Measurements from ENCODE around the gene LRRC7. TPM values are rescaled to one million over a fixed set of nuclear protein-coding genes. Genes with fewer than 3 reads are reported as not detected.
"Not testable (repeated sequence)": the region's sequence is repeated elsewhere in the genome, so short reads cannot be mapped to it uniquely, and the experiment has no call there.

Gene LRRC7
- total and polyA plus RNA-seq, 4 experiments from 2014 or later = not detected

- Mint-ChIP-seq H3K9me3 (peaks cover 0 to 14% (median 3%) of the 10 kb centered on the region in 8 donors), H3K27ac (no peak overlapping the region), H3K27me3 (no peaks in the 10 kb centered on the region), H3K4me1 (no peaks in the 10 kb centered on the region), H3K4me3 (no peak overlapping the region), H3K36me3 (no peaks in the 10 kb centered on the region)
- Histone ChIP-seq H3K4me1 (ENCODE audit: insufficient read depth, low read length) (no peaks in the 10 kb centered on the region), H3K9me3 (ENCODE audit: control insufficient read depth in 1 of 2, low read length in 2 of 2) (no peaks in the 10 kb centered on the region), H3K27ac (ENCODE audit: low read depth, low read length) (no peak overlapping the region), H3K36me3 (ENCODE audit: insufficient read depth, low read length) (no peaks in the 10 kb centered on the region), H3K27me3 (ENCODE audit: insufficient read depth, low read length) (no peaks in the 10 kb centered on the region), H3K4me3 (ENCODE audit: low read length in 2 of 2) (no peak overlapping the region)
- intact Hi-C loops (cut with micrococcal nuclease) = no loop called here
- DNase-seq = no peak
- POLR2A ChIA-PET (ENCODE audit: partially characterized antibody) = no interaction called here
- CTCF ChIA-PET (ENCODE audit: partially characterized antibody) = no interaction called here
These were observed 303.7 kb downstream of the LRRC7 start for GRCh38 chr1:69871412-69871811.

DNA sequence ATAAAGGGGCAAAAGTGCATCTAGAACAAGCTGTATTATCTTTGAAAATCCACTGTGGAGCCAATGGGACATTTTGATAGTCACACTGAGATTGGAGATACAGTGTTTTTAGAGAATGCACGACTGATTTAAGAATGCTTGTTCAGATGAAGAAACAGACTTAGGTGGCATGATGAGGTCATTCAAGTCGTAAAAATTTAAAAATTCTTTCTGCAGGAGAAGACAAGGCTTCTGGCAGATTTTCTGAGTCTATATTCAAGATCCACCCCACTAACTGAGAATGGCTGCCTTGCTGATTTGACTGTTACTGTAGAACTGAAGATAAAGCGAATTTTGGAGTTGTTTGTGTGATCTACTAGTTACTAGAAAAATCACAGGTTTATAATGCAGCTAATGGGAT lies 310.6 kb downstream of the LRRC7 start:
- Mint-ChIP-seq H3K36me3 (no peaks in the 10 kb centered on the region), H3K27ac (no peak overlapping the region), H3K9me3 (peaks cover 0 to 7% (median 3%) of the 10 kb centered on the region in 8 donors), H3K27me3 (no peaks in the 10 kb centered on the region), H3K4me3 (no peak overlapping the region), H3K4me1 (no peaks in the 10 kb centered on the region)
- H3K9me3 ChIP-seq (ENCODE audit: control insufficient read depth in 1 of 2, low read length in 2 of 2) = no peaks in the 10 kb centered on the region
- DNase-seq = no peak
- H3K4me3 ChIP-seq (ENCODE audit: low read length in 2 of 2) = no peak overlapping the region
- ChIA-PET CTCF (ENCODE audit: partially characterized antibody) (no interaction called here), POLR2A (ENCODE audit: partially characterized antibody) (no interaction called here)
- H3K4me1 ChIP-seq (ENCODE audit: insufficient read depth, low read length) = no peaks in the 10 kb centered on the region
- intact Hi-C loops (cut with micrococcal nuclease) = no loop called here
- no peaks in the 10 kb centered on the region for H3K36me3 ChIP-seq (ENCODE audit: insufficient read depth, low read length)
- no peak overlapping the region for H3K27ac ChIP-seq (ENCODE audit: low read depth, low read length)
- H3K27me3 ChIP-seq (ENCODE audit: insufficient read depth, low read length) = no peaks in the 10 kb centered on the region

DNA sequence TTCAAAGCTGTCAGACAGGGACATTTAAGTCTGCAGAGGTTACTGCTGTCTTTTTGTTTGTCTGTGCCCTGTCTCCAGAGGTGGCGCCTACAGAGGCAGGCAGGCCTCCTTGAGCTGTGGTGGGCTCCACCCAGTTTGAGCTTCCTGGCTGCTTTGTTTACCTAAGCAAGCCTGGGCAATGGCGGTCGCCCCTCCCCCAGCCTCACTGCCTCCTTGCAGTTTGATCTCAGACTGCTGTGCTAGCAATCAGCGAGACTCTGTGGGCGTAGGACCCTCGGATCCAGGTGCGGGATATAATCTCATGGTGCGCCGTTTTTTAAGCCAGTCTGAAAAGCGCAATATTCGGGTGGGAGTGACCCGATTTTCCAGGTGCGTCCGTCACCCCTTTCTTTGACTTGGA lies 320.3 kb downstream of the LRRC7 start:
- H3K36me3 Mint-ChIP-seq; H3K9me3 ChIP-seq (ENCODE audit: control insufficient read depth in 1 of 2, low read length in 2 of 2); POLR2A ChIA-PET (ENCODE audit: partially characterized antibody); H3K27me3 Mint-ChIP-seq; H3K4me3 ChIP-seq (ENCODE audit: low read length in 2 of 2); H3K4me1 ChIP-seq (ENCODE audit: insufficient read depth, low read length); DNase-seq; intact Hi-C loops (cut with micrococcal nuclease); H3K27ac ChIP-seq (ENCODE audit: low read depth, low read length); H3K27ac Mint-ChIP-seq; H3K27me3 ChIP-seq (ENCODE audit: insufficient read depth, low read length); H3K4me1 Mint-ChIP-seq; CTCF ChIA-PET (ENCODE audit: partially characterized antibody); H3K36me3 ChIP-seq (ENCODE audit: insufficient read depth, low read length); H3K4me3 Mint-ChIP-seq: not testable (repeated sequence)
- peaks cover 0 to 29% (median 14%) of the 10 kb centered on the region in 8 donors for H3K9me3 Mint-ChIP-seq

GRCh38 chr1:69888657-69889056 lies 320.9 kb downstream of the LRRC7 start:
- intact Hi-C loops (cut with micrococcal nuclease) = no loop called here
- Mint-ChIP-seq H3K27me3 (no peaks in the 10 kb centered on the region), H3K4me1 (no peaks in the 10 kb centered on the region), H3K9me3 (peaks cover 0 to 29% (median 14%) of the 10 kb centered on the region in 8 donors), H3K36me3 (no peaks in the 10 kb centered on the region), H3K4me3 (no peak overlapping the region), H3K27ac (no peak overlapping the region)
- POLR2A ChIA-PET (ENCODE audit: partially characterized antibody) = no interaction called here
- no peak overlapping the region for H3K4me3 ChIP-seq (ENCODE audit: low read length in 2 of 2)
- no peaks in the 10 kb centered on the region for H3K9me3 ChIP-seq (ENCODE audit: control insufficient read depth in 1 of 2, low read length in 2 of 2)
- H3K27ac ChIP-seq (ENCODE audit: low read depth, low read length) = no peak overlapping the region
- CTCF ChIA-PET (ENCODE audit: partially characterized antibody) = no interaction called here
- no peak for DNase-seq
- no peaks in the 10 kb centered on the region for H3K4me1 ChIP-seq (ENCODE audit: insufficient read depth, low read length)
- no peaks in the 10 kb centered on the region for H3K36me3 ChIP-seq (ENCODE audit: insufficient read depth, low read length)
- no peaks in the 10 kb centered on the region for H3K27me3 ChIP-seq (ENCODE audit: insufficient read depth, low read length)

DNA sequence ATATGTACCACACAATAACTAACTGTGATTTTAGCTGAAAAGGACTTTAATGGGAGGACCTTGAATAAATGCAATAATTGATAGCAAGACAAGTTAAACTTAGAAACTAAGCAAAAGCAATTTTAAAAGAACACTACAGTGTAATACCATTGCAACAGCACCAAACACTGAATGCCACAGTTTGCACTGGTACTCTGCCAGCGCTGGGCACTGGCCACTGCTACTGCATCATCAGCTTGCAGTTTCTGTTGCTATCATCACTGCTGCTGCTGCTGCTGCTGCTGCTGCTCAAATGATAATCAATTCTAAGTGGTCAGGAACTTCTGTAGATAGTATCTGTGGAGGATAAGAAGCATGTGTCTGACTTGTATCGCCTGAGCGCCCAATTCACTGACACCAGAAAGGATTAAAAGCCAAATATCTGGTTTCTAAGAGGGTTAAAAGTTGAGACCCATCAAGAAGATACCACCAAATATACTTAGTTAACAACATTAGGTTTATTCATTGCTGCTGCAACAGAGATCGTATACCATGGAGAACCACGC lies 330.8 kb downstream of the LRRC7 start:
- ChIA-PET POLR2A (ENCODE audit: partially characterized antibody) (no interaction called here), CTCF (ENCODE audit: partially characterized antibody) (no interaction called here)
- intact Hi-C loops (cut with micrococcal nuclease) = no loop called here
- no peak for DNase-seq
- Mint-ChIP-seq H3K4me1 (no peaks in the 10 kb centered on the region), H3K27me3 (no peaks in the 10 kb centered on the region), H3K27ac (no peak overlapping the region), H3K36me3 (no peaks in the 10 kb centered on the region), H3K9me3 (peaks cover 0 to 6% (median 2%) of the 10 kb centered on the region in 8 donors), H3K4me3 (no peak overlapping the region)
- Histone ChIP-seq H3K36me3 (ENCODE audit: insufficient read depth, low read length) (no peaks in the 10 kb centered on the region), H3K4me1 (ENCODE audit: insufficient read depth, low read length) (no peaks in the 10 kb centered on the region), H3K27ac (ENCODE audit: low read depth, low read length) (no peak overlapping the region), H3K4me3 (ENCODE audit: low read length in 2 of 2) (no peak overlapping the region), H3K9me3 (ENCODE audit: control insufficient read depth in 1 of 2, low read length in 2 of 2) (no peaks in the 10 kb centered on the region), H3K27me3 (ENCODE audit: insufficient read depth, low read length) (no peaks in the 10 kb centered on the region)

DNA sequence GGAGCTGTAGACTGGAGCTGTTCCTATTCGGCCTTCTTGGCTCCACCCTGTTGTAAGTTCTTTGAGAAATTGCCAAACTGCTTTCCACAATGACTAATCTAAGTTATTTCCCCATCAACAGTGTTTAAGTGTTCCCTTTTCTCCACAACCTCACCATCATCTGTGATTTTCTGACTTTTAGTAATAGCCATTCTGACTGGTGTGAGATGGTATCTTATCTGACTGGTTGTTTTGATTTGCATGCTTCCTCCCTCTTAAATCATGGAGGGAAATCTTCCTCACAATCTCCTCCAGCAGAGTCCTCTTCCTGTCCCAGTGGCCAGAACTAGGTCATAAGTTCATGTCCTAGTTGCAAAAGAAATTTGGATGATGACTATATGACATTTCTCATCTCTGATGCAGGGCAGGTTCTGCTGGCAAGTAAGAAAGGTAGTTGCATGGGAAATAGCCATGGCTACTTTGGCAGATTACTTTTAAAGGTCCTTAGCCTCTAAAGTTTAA lies 343.6 kb downstream of the LRRC7 start:
- no peak overlapping the region for H3K4me3 ChIP-seq (ENCODE audit: low read length in 2 of 2)
- Mint-ChIP-seq H3K27me3 (no peaks in the 10 kb centered on the region), H3K4me1 (no peaks in the 10 kb centered on the region), H3K9me3 (peaks cover 0 to 12% (median 2%) of the 10 kb centered on the region in 8 donors), H3K4me3 (no peak overlapping the region), H3K36me3 (no peaks in the 10 kb centered on the region), H3K27ac (no peak overlapping the region)
- no peak overlapping the region for H3K27ac ChIP-seq (ENCODE audit: low read depth, low read length)
- no peaks in the 10 kb centered on the region for H3K9me3 ChIP-seq (ENCODE audit: control insufficient read depth in 1 of 2, low read length in 2 of 2)
- intact Hi-C loops (cut with micrococcal nuclease) = no loop called here
- H3K36me3 ChIP-seq (ENCODE audit: insufficient read depth, low read length) = no peaks in the 10 kb centered on the region
- H3K27me3 ChIP-seq (ENCODE audit: insufficient read depth, low read length) = no peaks in the 10 kb centered on the region
- DNase-seq = no peak
- CTCF ChIA-PET (ENCODE audit: partially characterized antibody) = no interaction called here
- H3K4me1 ChIP-seq (ENCODE audit: insufficient read depth, low read length) = no peaks in the 10 kb centered on the region
- POLR2A ChIA-PET (ENCODE audit: partially characterized antibody) = no interaction called here

DNA sequence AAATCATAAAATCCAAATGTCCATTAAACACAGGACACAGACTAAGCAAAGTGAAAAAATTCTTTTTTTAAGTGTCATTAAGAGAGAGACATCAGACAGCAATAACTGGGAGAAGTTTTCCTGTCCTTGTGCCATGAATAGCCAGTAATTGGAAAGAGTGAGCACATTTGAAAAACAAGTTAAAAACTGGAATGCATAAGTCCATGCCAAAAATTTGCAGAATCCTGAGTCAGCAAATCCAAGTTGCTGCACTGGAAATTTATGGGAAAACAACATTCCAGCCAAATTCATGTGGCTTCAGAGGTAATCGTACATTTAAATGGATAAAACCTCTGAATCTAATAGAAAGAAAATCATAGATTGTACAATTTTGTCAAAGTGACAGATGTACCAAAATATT lies 346.3 kb downstream of the LRRC7 start:
- Histone ChIP-seq H3K4me3 (ENCODE audit: low read length in 2 of 2) (no peak overlapping the region), H3K36me3 (ENCODE audit: insufficient read depth, low read length) (no peaks in the 10 kb centered on the region), H3K27ac (ENCODE audit: low read depth, low read length) (no peak overlapping the region), H3K9me3 (ENCODE audit: control insufficient read depth in 1 of 2, low read length in 2 of 2) (no peaks in the 10 kb centered on the region), H3K27me3 (ENCODE audit: insufficient read depth, low read length) (no peaks in the 10 kb centered on the region), H3K4me1 (ENCODE audit: insufficient read depth, low read length) (no peaks in the 10 kb centered on the region)
- ChIA-PET CTCF (ENCODE audit: partially characterized antibody) (no interaction called here), POLR2A (ENCODE audit: partially characterized antibody) (no interaction called here)
- intact Hi-C loops (cut with micrococcal nuclease) = no loop called here
- Mint-ChIP-seq H3K4me1 (no peaks in the 10 kb centered on the region), H3K9me3 (peaks cover 0 to 12% (median under 1%) of the 10 kb centered on the region in 8 donors), H3K4me3 (no peak overlapping the region), H3K27ac (no peak overlapping the region), H3K36me3 (no peaks in the 10 kb centered on the region), H3K27me3 (no peaks in the 10 kb centered on the region)
- no peak for DNase-seq

Data from CD4-positive, alpha-beta memory T cell (primary cell).